SH-SY5Y (cell line): ENCODE measurements around the gene PRDM16.

ENCODE experiments used
- GATA2 ChIP-seq: IDR thresholded peaks from 2 replicates; pipeline ENCODE4 v1.6.1; 2011; ENCODE audit warnings: mild to moderate bottlenecking, low read depth, low read length
- GATA3 ChIP-seq: IDR thresholded peaks from 2 replicates; pipeline ENCODE4 v1.6.1; 2011; ENCODE audit warnings: low read depth, mild to moderate bottlenecking, low read length, moderate library complexity

PRDM16 gene

DNA sequence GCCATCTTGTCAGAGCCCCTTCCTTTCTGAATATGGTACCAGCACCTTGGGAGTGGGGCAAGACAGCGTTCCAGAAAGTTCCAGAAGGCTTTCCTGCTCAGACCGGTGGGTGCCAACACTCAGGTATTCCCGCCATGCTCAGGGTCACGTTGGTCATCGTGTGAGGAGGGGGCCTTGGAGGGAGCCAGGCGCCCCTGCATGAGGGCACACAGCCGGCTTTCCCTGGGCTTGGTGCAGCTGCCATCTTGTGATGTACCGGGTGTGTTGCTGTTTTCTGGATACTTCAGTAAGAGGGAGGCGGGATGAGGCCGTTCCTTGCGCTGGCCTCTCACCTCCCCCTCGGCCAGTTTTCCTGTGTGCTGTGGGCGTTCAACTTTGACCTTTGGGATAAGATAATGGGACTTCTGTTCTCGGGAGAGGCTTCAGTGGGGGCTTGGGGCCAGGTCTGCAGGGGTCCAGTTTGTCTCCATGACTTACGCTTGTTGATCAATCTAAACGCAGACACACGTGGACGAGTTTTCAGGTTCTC lies 69.7 kb downstream of the PRDM16 start:
- TF ChIP-seq GATA2 (no peak), GATA3 (no peak)

DNA sequence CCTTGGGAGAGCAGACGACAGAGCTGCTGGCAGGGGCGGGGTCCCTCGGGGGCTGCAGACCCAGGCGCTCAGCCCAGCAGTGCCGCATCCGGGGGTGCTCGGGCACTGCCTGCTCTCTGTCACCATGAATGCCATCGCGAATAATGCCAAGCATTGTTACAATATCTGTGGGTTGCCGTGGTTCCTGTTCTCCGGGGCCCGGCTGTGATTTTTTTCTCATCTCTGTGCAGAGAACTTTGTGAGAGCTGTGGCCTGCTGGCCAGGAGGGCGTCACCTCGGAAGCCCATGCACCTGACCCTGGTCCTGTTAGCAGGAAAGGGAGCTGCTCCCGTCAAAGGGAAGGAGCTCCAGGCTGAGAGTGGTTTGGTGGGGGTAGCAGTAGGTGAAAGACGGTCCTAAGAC lies 70.4 kb downstream of the PRDM16 start:
- TF ChIP-seq GATA2: no peak
- no peak for TF ChIP-seq GATA3

DNA sequence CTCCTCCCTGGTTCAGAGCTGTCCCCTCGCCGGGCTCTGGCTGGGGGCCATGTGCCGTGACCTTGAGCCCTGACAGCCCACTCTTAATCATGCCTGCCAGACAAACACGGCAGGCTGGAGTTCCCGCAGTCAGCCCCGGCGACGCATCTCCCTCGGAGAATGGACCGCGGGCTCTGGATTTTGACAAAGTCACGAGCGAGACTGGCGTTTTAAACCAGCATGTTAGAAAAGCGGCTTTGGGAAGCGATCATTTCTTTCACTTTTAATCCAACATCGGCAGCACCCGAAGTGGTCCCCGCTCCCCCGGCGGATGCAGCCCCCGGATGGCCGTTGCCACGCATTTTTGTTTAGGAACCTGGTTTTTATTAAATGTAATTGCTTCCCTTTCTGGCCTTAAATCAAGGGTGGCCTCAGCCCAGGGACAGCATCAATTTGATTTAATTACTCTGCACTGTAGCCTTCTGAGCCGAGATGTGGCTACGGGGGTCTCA lies 70.9 kb downstream of the PRDM16 start:
- TF ChIP-seq GATA3 (no peak), GATA2 (no peak)

DNA sequence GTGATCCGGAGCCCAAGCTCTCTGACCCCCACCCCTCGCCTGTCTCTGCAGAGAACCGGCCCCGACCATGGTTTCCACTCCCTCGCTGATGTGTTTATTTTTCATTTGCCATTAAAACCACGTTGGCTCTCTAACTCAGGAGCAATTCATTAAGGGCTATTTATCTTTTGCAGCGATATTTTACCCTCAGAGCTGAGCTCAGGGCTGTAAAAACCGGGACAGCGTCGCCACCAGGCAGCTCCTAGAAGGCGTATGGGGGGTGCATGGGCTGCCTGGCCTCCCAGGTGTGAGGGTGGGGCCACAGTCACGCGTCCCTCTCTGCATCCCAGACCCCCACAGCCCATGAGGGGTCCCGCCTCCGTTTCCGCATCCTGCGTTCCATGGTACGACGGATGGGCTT lies 71.4 kb downstream of the PRDM16 start:
- no peak for TF ChIP-seq GATA3
- no peak for TF ChIP-seq GATA2

DNA sequence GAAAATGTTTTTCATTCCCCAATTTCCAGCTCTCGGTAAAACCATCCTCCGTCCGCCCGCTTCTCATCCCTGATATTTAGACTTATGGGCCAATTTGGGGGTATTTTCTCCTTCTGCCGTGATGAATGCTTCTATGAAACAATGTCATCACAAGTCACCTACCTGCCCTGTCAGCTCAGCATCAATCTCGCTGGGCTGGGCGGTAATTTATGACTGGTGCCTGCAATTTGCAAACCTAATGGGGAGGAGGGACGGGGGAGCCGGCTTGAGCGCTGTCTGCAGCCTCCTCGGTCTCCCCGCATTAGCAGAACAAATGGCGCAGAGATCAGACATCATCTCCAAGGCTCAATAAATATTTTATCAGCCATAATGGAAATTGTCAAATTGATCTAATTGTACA lies 72.1 kb downstream of the PRDM16 start:
- TF ChIP-seq GATA3: no peak
- TF ChIP-seq GATA2: no peak; the same call in 1 of the 2 replicates

DNA sequence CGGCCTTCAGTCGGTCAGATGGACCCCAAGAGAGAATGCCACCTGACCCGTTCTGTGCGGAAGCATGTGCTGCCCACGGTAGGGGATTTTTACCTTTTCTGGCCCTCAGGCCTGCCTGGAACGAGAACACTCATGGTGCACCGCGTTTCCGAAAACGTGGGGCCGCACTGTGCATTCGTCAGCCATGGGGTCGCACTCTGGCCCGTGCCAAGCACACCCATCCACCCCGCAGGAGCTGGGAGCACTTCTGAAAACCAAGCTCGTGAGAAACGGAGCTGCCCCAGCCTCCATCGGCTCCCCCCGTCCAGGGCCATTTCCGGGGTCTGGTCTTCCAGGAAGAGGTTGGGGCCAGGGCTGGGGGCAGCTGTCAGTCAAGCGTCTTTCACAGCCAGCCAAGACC lies 72.8 kb downstream of the PRDM16 start:
- no peak for TF ChIP-seq GATA3
- no peak for TF ChIP-seq GATA2

DNA sequence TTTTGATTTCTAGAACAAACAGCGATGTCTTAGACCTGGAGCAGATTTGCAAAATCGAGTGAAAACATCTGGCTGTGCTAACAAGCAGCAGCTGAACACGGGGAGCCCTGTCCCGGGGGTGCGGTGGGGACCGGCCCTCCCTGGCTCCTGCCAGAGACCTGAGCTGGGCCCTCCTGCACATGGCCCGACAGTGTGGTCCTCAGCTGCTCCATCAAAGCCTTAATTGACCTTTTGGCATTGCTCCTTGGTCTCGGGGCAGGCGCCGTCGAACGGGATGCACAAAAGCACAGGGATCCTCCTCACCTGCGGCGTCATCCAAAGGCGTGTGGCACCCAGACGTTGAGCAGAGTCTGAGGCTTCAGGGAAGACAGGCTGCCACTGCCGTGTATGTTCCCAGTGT lies 73.2 kb downstream of the PRDM16 start:
- TF ChIP-seq GATA3 (no peak), GATA2 (no peak)

DNA sequence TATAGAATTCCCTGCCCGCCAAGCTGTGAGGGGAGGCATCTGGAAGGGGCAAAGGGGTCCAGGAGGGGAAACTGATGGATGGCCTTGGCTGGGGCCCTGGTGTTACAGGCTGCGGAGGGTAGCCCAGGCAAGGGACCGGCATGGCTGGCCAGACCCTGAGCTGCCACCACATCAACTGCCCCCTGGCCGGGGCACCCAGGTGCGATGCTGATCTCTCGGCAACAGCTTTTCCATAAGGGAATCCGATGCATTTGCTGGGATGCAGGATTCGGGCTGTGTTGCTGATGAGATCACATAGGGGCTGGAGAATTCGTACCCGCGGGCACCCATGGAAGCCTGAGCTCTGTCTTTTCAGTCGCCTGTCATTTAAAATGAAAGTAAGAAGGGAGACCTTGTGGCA lies 73.7 kb downstream of the PRDM16 start:
- TF ChIP-seq GATA2 (no peak), GATA3 (no peak)

DNA sequence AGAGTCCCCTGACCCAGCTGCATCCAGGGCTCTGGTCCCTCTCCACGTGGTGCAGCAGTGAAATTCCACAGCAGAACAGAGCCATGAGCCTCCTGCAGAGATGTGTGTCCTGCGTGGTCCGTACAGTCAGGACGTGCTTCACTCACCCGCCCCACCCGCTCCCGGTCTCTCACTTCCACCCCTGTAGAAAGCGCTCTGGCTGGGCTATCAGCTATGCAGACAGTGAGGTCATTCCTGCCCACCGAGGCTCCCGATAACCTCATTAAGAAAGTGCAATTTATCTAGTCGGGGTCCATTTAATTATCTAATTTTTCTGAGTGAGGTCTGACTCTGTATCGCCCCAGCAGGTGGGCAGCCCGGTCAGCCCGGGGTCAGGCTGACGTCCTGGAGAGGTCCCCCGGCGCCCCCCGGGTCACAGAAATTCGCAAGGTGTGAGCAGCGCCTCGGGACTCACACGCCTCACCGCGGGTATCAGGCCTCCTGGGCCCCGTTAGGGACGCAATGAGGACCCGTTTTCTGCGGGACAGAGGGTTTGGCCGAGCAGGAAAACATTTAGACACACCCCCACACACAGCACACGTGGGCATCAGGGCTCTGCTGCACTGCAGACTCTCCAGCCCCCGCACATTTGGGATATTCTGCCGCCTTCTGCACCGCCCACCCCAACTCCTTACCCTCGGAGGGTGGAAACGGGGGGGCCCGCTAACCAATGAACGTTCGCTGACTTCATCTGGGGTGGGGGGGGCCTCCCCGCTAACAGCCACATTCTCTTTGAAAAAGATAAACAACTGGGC lies 76.7 kb downstream of the PRDM16 start:
- TF ChIP-seq GATA3: no peak
- TF ChIP-seq GATA2: no peak

DNA sequence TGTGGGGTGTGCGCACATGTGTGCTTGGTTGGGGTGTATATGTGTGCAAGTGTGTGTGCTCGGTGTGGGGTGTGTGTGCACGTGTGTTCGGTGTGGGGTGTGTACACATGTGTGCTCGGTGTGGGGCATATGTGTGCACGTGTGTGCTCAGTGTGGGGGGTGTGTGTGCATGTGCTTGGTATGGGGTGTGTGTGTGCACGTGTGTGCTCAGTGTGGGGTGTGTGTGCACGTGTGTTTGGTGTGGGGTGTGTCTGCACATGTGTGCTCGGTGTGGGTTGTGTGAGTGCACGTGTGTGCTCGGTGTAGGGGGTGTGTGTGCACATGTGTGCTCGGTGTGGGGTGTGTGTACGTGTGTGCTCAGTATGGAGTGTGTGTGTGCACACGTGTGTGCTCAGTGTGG lies 77.5 kb downstream of the PRDM16 start:
- no peak for TF ChIP-seq GATA3
- no peak for TF ChIP-seq GATA2

DNA sequence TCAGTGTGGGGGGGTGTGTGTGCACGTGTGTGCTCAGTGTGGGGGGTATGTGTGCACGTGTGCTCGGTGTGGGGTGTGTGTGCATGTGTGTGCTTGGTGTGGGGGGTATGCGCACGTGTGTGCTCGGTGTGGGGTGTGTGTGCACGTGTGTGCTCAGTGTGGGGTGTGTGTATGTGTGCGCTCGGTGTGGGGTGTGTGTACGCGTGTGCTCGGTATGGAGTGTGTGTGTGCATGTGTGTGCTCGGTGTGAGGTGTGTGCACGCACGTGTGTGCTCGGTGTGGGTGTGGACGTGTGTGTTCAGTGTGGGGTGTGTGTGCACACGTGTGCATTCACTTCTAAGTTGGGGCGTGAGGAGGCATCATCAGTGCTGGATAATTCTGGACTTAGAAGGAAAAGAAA lies 77.9 kb downstream of the PRDM16 start:
- no peak for TF ChIP-seq GATA2
- TF ChIP-seq GATA3: no peak

DNA sequence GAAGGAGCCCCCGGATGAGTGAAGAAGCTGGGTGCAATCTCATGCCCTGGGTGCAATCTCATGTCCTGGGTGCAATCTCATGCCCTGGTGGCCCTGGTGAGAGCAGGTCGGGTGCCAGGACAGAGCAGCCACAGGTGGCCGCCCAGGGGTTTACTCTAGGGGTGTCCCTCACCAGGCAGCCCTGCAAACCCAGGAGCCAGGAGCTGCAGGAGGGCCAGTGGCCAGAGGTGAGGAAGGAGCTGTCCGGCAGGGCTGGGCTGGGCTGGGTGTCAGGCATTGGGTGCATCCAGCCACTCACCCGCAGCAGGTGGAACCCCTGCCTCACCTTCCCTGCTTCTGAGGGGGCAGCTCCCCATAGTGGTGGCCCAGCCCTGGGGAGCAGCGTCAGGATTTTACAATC lies 79.2 kb downstream of the PRDM16 start:
- TF ChIP-seq GATA3: no peak
- no peak for TF ChIP-seq GATA2

DNA sequence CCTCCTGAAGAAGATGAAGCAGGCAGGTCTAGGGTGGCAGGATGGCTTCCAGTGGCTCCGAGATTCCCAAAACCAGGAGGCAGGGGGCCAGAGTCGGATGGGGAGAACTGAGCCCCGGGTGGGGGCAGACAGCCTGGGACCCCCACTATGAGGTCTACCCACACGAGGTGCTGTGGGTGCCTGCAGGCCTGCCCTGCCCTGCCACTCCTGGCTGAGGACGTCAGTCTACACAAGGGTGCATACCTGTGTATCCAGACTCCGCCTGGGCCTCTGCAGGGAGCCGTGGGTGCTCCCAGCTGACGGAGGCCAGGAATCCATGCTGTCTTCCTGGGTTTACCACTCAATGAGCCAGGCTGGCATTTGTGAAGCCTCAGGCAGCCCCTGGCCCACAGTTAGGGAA lies 80.3 kb downstream of the PRDM16 start:
- no peak for TF ChIP-seq GATA3
- no peak for TF ChIP-seq GATA2

DNA sequence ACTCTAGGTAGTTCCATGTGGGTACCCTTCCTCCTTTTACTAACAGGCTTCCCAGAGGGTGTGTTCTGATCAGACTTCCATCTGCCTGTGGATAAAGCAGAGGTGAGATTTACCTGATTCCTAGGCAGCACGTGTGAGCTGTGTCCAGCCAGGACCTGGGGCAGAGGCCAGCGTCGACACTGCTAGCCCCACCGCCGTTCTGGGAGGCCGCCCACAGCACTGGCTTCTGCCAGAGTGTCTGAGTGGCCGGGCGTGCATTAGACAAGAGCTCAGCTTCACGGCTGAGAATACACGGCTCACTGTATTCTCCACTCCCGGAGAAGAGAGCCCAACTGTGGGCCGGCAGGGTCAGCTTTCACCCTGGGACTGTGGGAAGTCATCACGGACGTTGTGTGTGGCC lies 82.5 kb downstream of the PRDM16 start:
- TF ChIP-seq GATA3 (no peak), GATA2 (no peak)

DNA sequence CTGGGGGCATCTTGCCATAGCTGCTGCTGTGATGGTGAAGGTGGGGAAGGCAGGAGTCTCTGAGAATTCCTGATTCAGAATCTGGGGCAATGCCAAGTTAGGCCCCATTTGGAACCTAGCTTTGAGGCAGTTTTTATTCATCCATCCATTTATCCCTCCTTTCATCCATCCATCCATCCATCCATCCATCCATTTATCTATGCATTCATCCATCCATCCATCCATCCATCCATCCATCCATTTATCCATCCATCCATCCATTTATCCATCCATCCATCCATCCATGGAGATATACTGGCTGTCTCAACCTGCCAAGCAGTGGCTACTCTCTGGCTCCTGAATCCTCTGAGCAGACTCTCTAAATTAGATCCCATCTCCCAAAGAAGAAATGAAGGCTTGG lies 83.1 kb downstream of the PRDM16 start:
- TF ChIP-seq GATA3: no peak
- TF ChIP-seq GATA2: no peak

DNA sequence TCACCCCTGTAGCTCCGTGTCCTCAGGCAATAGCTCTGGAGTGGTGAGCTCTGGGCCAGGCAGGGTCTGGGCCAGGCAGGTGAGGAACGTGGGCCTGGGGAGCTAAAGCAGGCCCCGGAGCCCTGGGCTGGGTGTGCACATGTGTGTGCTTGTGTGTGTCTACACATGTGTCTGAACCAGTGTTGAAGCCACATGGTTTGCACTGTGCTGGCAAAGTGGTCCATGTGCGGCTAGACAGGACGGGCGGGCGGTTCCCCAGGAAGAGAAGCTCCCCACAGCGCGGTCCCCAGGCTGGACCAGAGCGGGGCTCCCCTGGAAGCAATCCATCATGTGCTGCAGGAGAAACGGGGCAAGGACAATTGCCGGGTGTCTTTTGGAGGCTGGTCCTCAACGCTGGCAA lies 84.2 kb downstream of the PRDM16 start:
- TF ChIP-seq GATA3 (no peak), GATA2 (no peak)
